IMR-90 (cell line): ENCODE measurements around the gene PIAS1. TPM values are rescaled to one million over a fixed set of nuclear protein-coding genes. Genes with fewer than 3 reads are reported as not detected.
A peak's percentile ranks its signal among the peaks of the same experiment; 100 is the strongest.

Experiments
- ATAC-seq: fragments of 200-7000 bp; cut with Tn5 transposase; 2 replicates; pipeline ENCODE4 v1.9.1; 2020; ENCODE audit warnings: low read depth, mild to moderate bottlenecking, moderate library complexity
- BruUV-seq: library from RNA; stranded (reverse); fragments of 400-500 nt; replicated peaks from 2 replicates; lab custom pipeline; 2021; lab: Mats Ljungman, UMichigan
- CTCF ChIA-PET: fragments of 300-600 bp; formaldehyde crosslinking; extraction: SDS; loops from one replicate; lab custom pipeline; 2021; ENCODE audit warnings: antibody characterized with exemption; lab: Yijun Ruan, JAX
- POLR2A ChIA-PET: fragments of 300-600 bp; sonication (Branson Sonifier 250); formaldehyde crosslinking; loops from one replicate; lab custom pipeline; 2022; ENCODE audit warnings: antibody characterized with exemption; ENCODE audit not compliant: unreplicated experiment; lab: Charles Lee
- DNase-seq: peaks from one replicate; pipeline ENCODE4 v3.0.0; 2013
- H2AFZ ChIP-seq: replicated peaks from 2 replicates; pipeline ENCODE3; 2013; ENCODE audit warnings: low read length, mild to moderate bottlenecking; ENCODE audit not compliant: poor library complexity
- H2AK5ac ChIP-seq: 2 replicates; pipeline ENCODE4 v1.6.1; 2013; ENCODE audit warnings: low read depth, low read length, inconsistent platforms
- H2AK9ac ChIP-seq: replicated peaks from 2 replicates; pipeline ENCODE3; 2013; ENCODE audit warnings: mild to moderate bottlenecking, low read depth, low read length, moderate library complexity; ENCODE audit not compliant: poor library complexity
- H2BK120ac ChIP-seq: 2 replicates; pipeline ENCODE4 v1.6.1; 2013; ENCODE audit warnings: low read depth, low read length, inconsistent platforms
- H2BK15ac ChIP-seq: 3 replicates; pipeline ENCODE4 v1.6.1; 2013; ENCODE audit warnings: low read depth, low read length, inconsistent platforms
- H2BK20ac ChIP-seq: 2 replicates; pipeline ENCODE4 v1.6.1; 2013; ENCODE audit warnings: low read depth, mild to moderate bottlenecking, inconsistent platforms, low read length, moderate library complexity
- H2BK5ac ChIP-seq: 2 replicates; pipeline ENCODE4 v1.6.1; 2013; ENCODE audit warnings: mild to moderate bottlenecking, low read depth, low read length, inconsistent platforms; ENCODE audit not compliant: poor library complexity, severe bottlenecking
- H3K14ac ChIP-seq: replicated peaks from 2 replicates; pipeline ENCODE4 v1.6.1; 2013; ENCODE audit warnings: low read depth, low read length, inconsistent platforms
- H3K18ac ChIP-seq: 2 replicates; pipeline ENCODE4 v1.6.1; 2013; ENCODE audit warnings: low read depth, low read length, control low read depth
- H3K23ac ChIP-seq: 2 replicates; pipeline ENCODE4 v1.6.1; 2013; ENCODE audit warnings: low read depth, low read length, inconsistent platforms
- H3K27ac ChIP-seq: 2 replicates; pipeline ENCODE4 v1.5.1; 2013; ENCODE audit warnings: mild to moderate bottlenecking, control low read depth, low read length; ENCODE audit not compliant: insufficient read depth
- H3K27me3 ChIP-seq: 2 replicates; pipeline ENCODE4 v1.6.1; 2013; ENCODE audit warnings: low read length; ENCODE audit not compliant: control insufficient read depth, insufficient read depth
- H3K36me3 ChIP-seq: 2 replicates; pipeline ENCODE4 v1.6.1; 2013; ENCODE audit warnings: low read length, mixed read lengths; ENCODE audit not compliant: control insufficient read depth, insufficient read depth
- H3K4ac ChIP-seq: 2 replicates; pipeline ENCODE4 v1.6.1; 2013; ENCODE audit warnings: low read depth, low read length, inconsistent platforms
- H3K4me1 ChIP-seq: 2 replicates; pipeline ENCODE4 v1.6.1; 2013; ENCODE audit warnings: low read length, mixed read lengths; ENCODE audit not compliant: control insufficient read depth, insufficient read depth
- H3K4me2 ChIP-seq: 2 replicates; pipeline ENCODE4 v1.6.1; 2013; ENCODE audit warnings: low read depth, mild to moderate bottlenecking, control low read depth, low read length, moderate library complexity
- H3K4me3 ChIP-seq: 2 replicates; pipeline ENCODE4 v1.5.1; 2013; ENCODE audit warnings: low read depth, mild to moderate bottlenecking, control low read depth, low read length, moderate library complexity; ENCODE audit not compliant: insufficient read depth
- H3K56ac ChIP-seq: 2 replicates; pipeline ENCODE4 v1.6.1; 2013; ENCODE audit warnings: low read length, inconsistent platforms; ENCODE audit not compliant: insufficient read depth; ENCODE audit errors: extremely low read depth
- H3K79me1 ChIP-seq, 2 experiments: 2 replicates each; pipeline ENCODE4 v1.6.1; 2013; ENCODE audit warnings: low read length in 2 of 2, inconsistent platforms in 1 of 2, low read depth in 1 of 2
- H3K9ac ChIP-seq: 2 replicates; pipeline ENCODE4 v1.6.1; 2013; ENCODE audit warnings: low read depth, low read length, control low read depth
- H3K9me1 ChIP-seq: 2 replicates; pipeline ENCODE4 v1.6.1; 2013; ENCODE audit warnings: low read length, inconsistent platforms; ENCODE audit not compliant: insufficient read depth
- H3K9me3 ChIP-seq: 2 replicates; pipeline ENCODE4 v1.6.1; 2013; ENCODE audit warnings: low read length; ENCODE audit not compliant: control insufficient read depth, insufficient read depth
- H4K20me1 ChIP-seq: 2 replicates; pipeline ENCODE4 v1.6.1; 2013; ENCODE audit warnings: low read length, inconsistent platforms; ENCODE audit not compliant: insufficient read depth
- H4K5ac ChIP-seq: 2 replicates; pipeline ENCODE4 v1.6.1; 2013; ENCODE audit warnings: mild to moderate bottlenecking, low read depth, low read length, control low read depth
- H4K8ac ChIP-seq, 2 experiments: 2 replicates each; pipeline ENCODE4 v1.6.1; 2013; ENCODE audit warnings: low read depth in 2 of 2, low read length in 2 of 2, control low read depth in 1 of 2, inconsistent platforms in 1 of 2
- H4K91ac ChIP-seq: 2 replicates; pipeline ENCODE4 v1.6.1; 2013; ENCODE audit warnings: low read depth, low read length, inconsistent platforms; ENCODE audit not compliant: insufficient read depth
- CEBPB ChIP-seq: IDR thresholded peaks from 2 replicates; pipeline ENCODE4 v1.6.1; 2012; ENCODE audit warnings: low read depth, low read length, improper control_type of control experiment
- FOS ChIP-seq: fragments of 150-350 bp; IDR thresholded peaks from 2 replicates; pipeline ENCODE4 v1.6.1; 2016; ENCODE audit warnings: low read depth, low read length
- MXI1 ChIP-seq: IDR thresholded peaks from 2 replicates; pipeline ENCODE4 v1.6.1; 2012; ENCODE audit warnings: low read depth, mild to moderate bottlenecking, low read length, moderate library complexity, borderline replicate concordance
- NFE2L2 ChIP-seq: fragments of 150-350 bp; IDR thresholded peaks from 2 replicates; pipeline ENCODE4 v1.6.1; 2016; ENCODE audit warnings: low read depth, mild to moderate bottlenecking, low read length
- RAD21 ChIP-seq: IDR thresholded peaks from 2 replicates; pipeline ENCODE4 v1.6.1; 2012; ENCODE audit warnings: low read length, improper control_type of control experiment
- USF2 ChIP-seq: fragments of 150-350 bp; IDR thresholded peaks from 2 replicates; pipeline ENCODE4 v1.6.1; 2017; ENCODE audit warnings: mild to moderate bottlenecking, antibody characterized with exemption, low read length, low read depth
- WGBS, 2 experiments: methylation state at CpG; one replicate each; pipeline versions ENCODE4 v1.1.5 to v1.1.7; 2013; ENCODE audit warnings: missing lambda C conversion rate in 2 of 2; ENCODE audit not compliant: insufficient read length in 1 of 2; ENCODE audit errors: extremely low coverage in 2 of 2; 5-methylcytosine and 5-hydroxymethylcytosine counted together
- dilution Hi-C: fragments of 300-500 bp; cut with HindIII; formaldehyde crosslinking; loops from one replicate; pipeline ENCODE4 v1.14.3; 2018; ENCODE audit warnings: low sequenced_read_pairs; ENCODE audit not compliant: unreplicated experiment
- in situ Hi-C: fragments of 300-500 bp; cut with MboI; formaldehyde crosslinking; loops from 3 replicates; pipeline ENCODE4 v1.14.3; 2019; ENCODE audit warnings: low sequenced_read_pairs, inconsistent platforms, mixed read lengths
- intact Hi-C: fragments of 100-400 bp; cut with micrococcal nuclease; formaldehyde crosslinking; loops from 2 replicates; pipeline ENCODE4 v1.10.0; 2022
- polyA plus RNA-seq, 3 experiments: library from polyadenylated mRNA; depleted of rRNA; stranded (reverse); fragments of >200 nt; gene quantifications; 2 replicates each; pipeline ENCODE4 v1.2.3, GENCODE V29; 2012; ENCODE audit warnings: low replicate concordance in 1 of 3
- total RNA-seq: library from RNA; depleted of rRNA; stranded (reverse); fragments of >200 nt; gene quantifications from 2 replicates; pipeline ENCODE4 v1.2.3, GENCODE V29; 2012

Gene PIAS1
- total and polyA plus RNA-seq, 2 of the 4 experiments (the other 2 are of a cell fraction), result 20.0 to 63.6 TPM

- peak overlapping the region; percentile 22; the same call in 1 of the 2 replicates for H2BK20ac ChIP-seq
- peaks cover 17% of the 10 kb centered on the region for H3K36me3 ChIP-seq
- H2BK5ac ChIP-seq, result no peak overlapping the region
- intact Hi-C loops, result no loop called here
- no peaks in the 10 kb centered on the region for H3K27me3 ChIP-seq
- no peak overlapping the region for H3K9ac ChIP-seq
- H3K27ac ChIP-seq, result no peak overlapping the region
- CTCF ChIA-PET, result interaction anchor here (0.7 kb wide), 1 partner anchor 22 kb away, joined by 3 read pairs; no protein-coding TSS in a partner anchor
- peak; percentile 41 for DNase-seq
- H3K4me2 ChIP-seq, result no peak overlapping the region
- WGBS, 2 experiments, result no CpG with 5 or more reads among the region's 5 CpGs
- H2AFZ ChIP-seq, result no peak overlapping the region
- peaks cover 3% of the 10 kb centered on the region; the same call in 1 of the 2 replicates for H3K9me1 ChIP-seq
- H3K18ac ChIP-seq, result peak overlapping the region; percentile 9; the same call in 1 of the 2 replicates
- no peak overlapping the region for H2AK9ac ChIP-seq
- H3K4me3 ChIP-seq, result no peak overlapping the region
- peak overlapping the region; percentile 5; the same call in 1 of the 2 replicates for H4K91ac ChIP-seq
- no peak overlapping the region for H2BK15ac ChIP-seq
- TF ChIP-seq MXI1 (no peak), CEBPB (peak; percentile 87), USF2 (no peak), NFE2L2 (no peak), FOS (no peak), RAD21 (no peak)
- H3K4me1 ChIP-seq, result peaks cover 8% of the 10 kb centered on the region
- H3K23ac ChIP-seq, result no peak overlapping the region; the same call in 1 of the 2 replicates
- no peak overlapping the region for H2AK5ac ChIP-seq
- peak overlapping the region; percentile 27; the same call in 1 of the 2 replicates for H3K14ac ChIP-seq
- H2BK120ac ChIP-seq, result no peak overlapping the region
- ATAC-seq, result no peak
- POLR2A ChIA-PET, result no interaction called here
- H3K4ac ChIP-seq, result no peak overlapping the region
- peak overlapping the region; percentile 16; the same call in 1 of the 2 replicates for H4K5ac ChIP-seq
- H3K56ac ChIP-seq, result no peak overlapping the region
- H4K8ac ChIP-seq, result peak overlapping the region; percentile 15 to 32; a peak in 3 of 4 replicates
- H4K20me1 ChIP-seq, result peaks cover 8% of the 10 kb centered on the region; the same call in 1 of the 2 replicates
- in situ Hi-C loops, result no loop called here
- no peaks in the 10 kb centered on the region for H3K9me3 ChIP-seq
- H3K79me1 ChIP-seq, result peaks cover 4 to 15% of the 10 kb centered on the region in 2 experiments; a peak in 3 of 4 replicates
- dilution Hi-C loops, result no loop called here
- no TSS peak for BruUV-seq
Measured at GRCh38 chr15:68183616-68184315, 129.7 kb downstream of the PIAS1 start.
